Measurements from ENCODE around the gene IRS1.
"Not testable (repeated sequence)": the region's sequence is repeated elsewhere in the genome, so short reads cannot be mapped to it uniquely, and the experiment has no call there.

The IRS1 gene

GRCh38 chr2:226799211-226799975, at the start of gene IRS1:
IRS1 (minus strand) TSS chr2:226799820; CDS start chr2:226798738, 1,082 bp downstream.
- ATAC-seq (replicated peaks) (peak; percentile 59 to 60), DNase-seq (peak; percentile 47)
- Mint-ChIP-seq H3K27ac (peak within 1 kb of the TSS; percentile 65), H3K27me3 (peaks cover 0 to 1% of the 10 kb centered on the region in 2 donors), H3K36me3 (peaks cover 4 to 13% of the 10 kb centered on the region in 2 donors), H3K4me3 (peak within 1 kb of the TSS; percentile 84 to 90), H3K9me3 (no peaks in the 10 kb centered on the region), H3K4me1 (peaks cover 15 to 53% of the 10 kb centered on the region in 2 donors)

GRCh38 chr2:226849349-226849748, 49.7 kb upstream of the IRS1 start:
- H3K27me3 Mint-ChIP-seq = no peaks in the 10 kb centered on the region
- no peaks in the 10 kb centered on the region for H3K9me3 Mint-ChIP-seq
- ATAC-seq (replicated peaks) = no peak
- no peak for DNase-seq
- H3K36me3 Mint-ChIP-seq = peaks cover 9 to 25% of the 10 kb centered on the region in 2 donors
- H3K4me1 Mint-ChIP-seq = peaks cover 14 to 38% of the 10 kb centered on the region in 2 donors
- H3K27ac Mint-ChIP-seq = no peak overlapping the region
- H3K4me3 Mint-ChIP-seq = no peak overlapping the region

- ATAC-seq (replicated peaks) (no peak), DNase-seq (no peak)
- Mint-ChIP-seq H3K27me3 (no peaks in the 10 kb centered on the region), H3K4me1 (peaks cover 29 to 56% of the 10 kb centered on the region in 2 donors), H3K27ac (no peak overlapping the region), H3K9me3 (peaks cover 1 to 3% of the 10 kb centered on the region in 2 donors), H3K4me3 (no peak overlapping the region), H3K36me3 (peaks cover 14 to 34% of the 10 kb centered on the region in 2 donors)
Observed at GRCh38 chr2:226847511-226847910, 47.9 kb upstream of the IRS1 start.

- Mint-ChIP-seq H3K9me3 (peaks cover 3% of the 10 kb centered on the region in 2 donors), H3K4me3 (no peak overlapping the region), H3K27me3 (no peaks in the 10 kb centered on the region), H3K4me1 (peaks cover 32 to 60% of the 10 kb centered on the region in 2 donors), H3K27ac (no peak overlapping the region), H3K36me3 (peaks cover 19 to 39% of the 10 kb centered on the region in 2 donors)
- DNase-seq = no peak
- peak in 1 of 2 donors; percentile 14 for ATAC-seq (replicated peaks)
Observed at GRCh38 chr2:226847090-226847489, 47.5 kb upstream of the IRS1 start.

GRCh38 chr2:226845386-226846116, 45.9 kb upstream of the IRS1 start:
- Mint-ChIP-seq H3K36me3 (peaks cover 23 to 38% of the 10 kb centered on the region in 2 donors), H3K27ac (no peak overlapping the region), H3K27me3 (no peaks in the 10 kb centered on the region), H3K9me3 (peaks cover 3 to 5% of the 10 kb centered on the region in 2 donors), H3K4me1 (peaks cover 33 to 59% of the 10 kb centered on the region in 2 donors), H3K4me3 (no peak overlapping the region)
- no peak for DNase-seq
- no peak for ATAC-seq (replicated peaks)

GRCh38 chr2:226843001-226843400, 43.4 kb upstream of the IRS1 start:
- H3K4me1 Mint-ChIP-seq = peaks cover 38 to 66% of the 10 kb centered on the region in 2 donors
- peak in 1 of 2 donors; percentile 22 for ATAC-seq (replicated peaks)
- H3K27ac Mint-ChIP-seq = peak overlapping the region; percentile 90
- not testable (repeated sequence) for DNase-seq, H3K27me3 Mint-ChIP-seq, H3K9me3 Mint-ChIP-seq
- peak overlapping the region; percentile 60 to 65 for H3K4me3 Mint-ChIP-seq
- H3K36me3 Mint-ChIP-seq = peaks cover 25 to 40% of the 10 kb centered on the region in 2 donors

- DNase-seq = no peak
- peaks cover 48 to 63% of the 10 kb centered on the region in 2 donors for H3K4me1 Mint-ChIP-seq
- peaks cover 3 to 5% of the 10 kb centered on the region in 2 donors for H3K9me3 Mint-ChIP-seq
- H3K27ac Mint-ChIP-seq = peak overlapping the region; percentile 42
- ATAC-seq (replicated peaks) = no peak
- H3K36me3 Mint-ChIP-seq = peaks cover 25 to 40% of the 10 kb centered on the region in 2 donors
- H3K4me3 Mint-ChIP-seq = no peak overlapping the region
- no peaks in the 10 kb centered on the region for H3K27me3 Mint-ChIP-seq
Observed at GRCh38 chr2:226839951-226840350, 40.3 kb upstream of the IRS1 start.

GRCh38 chr2:226839161-226839560, 39.5 kb upstream of the IRS1 start:
- Mint-ChIP-seq H3K27me3 (no peaks in the 10 kb centered on the region), H3K4me3 (no peak overlapping the region), H3K9me3 (peaks cover 3 to 5% of the 10 kb centered on the region in 2 donors), H3K36me3 (peaks cover 28 to 40% of the 10 kb centered on the region in 2 donors), H3K27ac (peak overlapping the region; percentile 90), H3K4me1 (peaks cover 47 to 59% of the 10 kb centered on the region in 2 donors)
- ATAC-seq (replicated peaks) = no peak
- DNase-seq = no peak

GRCh38 chr2:226838722-226839121, 39.1 kb upstream of the IRS1 start:
- Mint-ChIP-seq H3K4me1 (peaks cover 43 to 54% of the 10 kb centered on the region in 2 donors), H3K36me3 (peaks cover 28 to 36% of the 10 kb centered on the region in 2 donors), H3K27me3 (no peaks in the 10 kb centered on the region), H3K27ac (peak overlapping the region; percentile 83), H3K4me3 (peak overlapping the region; percentile 6 to 12), H3K9me3 (peaks cover 3 to 5% of the 10 kb centered on the region in 2 donors)
- no peak for DNase-seq
- ATAC-seq (replicated peaks) = no peak

- peaks cover 26 to 28% of the 10 kb centered on the region in 2 donors for H3K36me3 Mint-ChIP-seq
- no peaks in the 10 kb centered on the region for H3K27me3 Mint-ChIP-seq
- ATAC-seq (replicated peaks) (no peak), DNase-seq (no peak)
- H3K4me3 Mint-ChIP-seq = peak overlapping the region; percentile 91 to 93
- peaks cover 38 to 47% of the 10 kb centered on the region in 2 donors for H3K4me1 Mint-ChIP-seq
- H3K27ac Mint-ChIP-seq = peak overlapping the region; percentile 100
- H3K9me3 Mint-ChIP-seq = peaks cover 3 to 5% of the 10 kb centered on the region in 2 donors
Observed at GRCh38 chr2:226837787-226838603, 38.4 kb upstream of the IRS1 start.

- H3K36me3 Mint-ChIP-seq = peaks cover 20 to 24% of the 10 kb centered on the region in 2 donors
Observed at GRCh38 chr2:226837334-226837733, 37.7 kb upstream of the IRS1 start.

GRCh38 chr2:226836548-226836885, 36.9 kb upstream of the IRS1 start:
- H3K4me1 Mint-ChIP-seq = peaks cover 28 to 41% of the 10 kb centered on the region in 2 donors
- DNase-seq (no peak), ATAC-seq (replicated peaks) (peak; percentile 2 to 4)
- H3K9me3 Mint-ChIP-seq = no peaks in the 10 kb centered on the region
- peaks cover 15 to 24% of the 10 kb centered on the region in 2 donors for H3K36me3 Mint-ChIP-seq
- H3K4me3 Mint-ChIP-seq = peak overlapping the region; percentile 91 to 93
- H3K27me3 Mint-ChIP-seq = no peaks in the 10 kb centered on the region
- peak overlapping the region; percentile 100 for H3K27ac Mint-ChIP-seq

More at GRCh38 chr2:226837334-226837733, 37.7 kb upstream of the IRS1 start:
- Mint-ChIP-seq H3K27ac (peak overlapping the region; percentile 100), H3K9me3 (peaks cover 0 to 2% of the 10 kb centered on the region in 2 donors), H3K4me3 (peak overlapping the region; percentile 91 to 93), H3K4me1 (peaks cover 32 to 44% of the 10 kb centered on the region in 2 donors), H3K27me3 (no peaks in the 10 kb centered on the region)
- no peak for DNase-seq
- ATAC-seq (replicated peaks) = no peak

- Mint-ChIP-seq H3K9me3 (no peaks in the 10 kb centered on the region), H3K36me3 (peaks cover 15 to 24% of the 10 kb centered on the region in 2 donors), H3K4me3 (peak within 1 kb of the TSS; percentile 91 to 93), H3K27ac (peak within 1 kb of the TSS; percentile 100), H3K27me3 (no peaks in the 10 kb centered on the region), H3K4me1 (peaks cover 23 to 41% of the 10 kb centered on the region in 2 donors)
- ATAC-seq (replicated peaks) (peak; percentile 87), DNase-seq (peak; percentile 93)
Observed at GRCh38 chr2:226835796-226836547, 36.4 kb upstream of the IRS1 start, which contains the start of gene RHBDD1. RHBDD1 (plus strand) TSS chr2:226836054; CDS start chr2:226864694, 28,640 bp downstream.

All from stimulated activated naive B cell treated with anti-CD40 and anti-IgM and Interleukin-4, amounts not matched to agents 10 μg/mL and 1 μg/mL and 100 μg/mL, for 72 hours (primary cell).